GM12891 (cell line): ENCODE results near the gene WDR26.

Source experiments
- PAX5 ChIP-seq: IDR thresholded peaks from 2 replicates; pipeline ENCODE4 v1.6.1; 2011; ENCODE audit warnings: low read length, moderate library complexity, mild to moderate bottlenecking; ENCODE audit not compliant: insufficient read depth, severe bottlenecking
- POLR2A ChIP-seq: IDR thresholded peaks from 2 replicates; pipeline ENCODE4 v1.6.1; 2011; ENCODE audit warnings: low read depth, low read length, control low read depth
- POLR2AphosphoS5 ChIP-seq: IDR thresholded peaks from 2 replicates; pipeline ENCODE4 v1.6.1; 2011; ENCODE audit warnings: low read depth, low read length, control low read depth
- POU2F2 ChIP-seq: IDR thresholded peaks from 2 replicates; pipeline ENCODE4 v1.6.1; 2011; ENCODE audit warnings: low read depth, mild to moderate bottlenecking, control low read depth, low read length, moderate library complexity
- SPI1 ChIP-seq: IDR thresholded peaks from 2 replicates; pipeline ENCODE4 v1.6.1; 2011; ENCODE audit warnings: low read depth, low read length, control low read depth
- TAF1 ChIP-seq: IDR thresholded peaks from 2 replicates; pipeline ENCODE4 v1.6.1; 2011; ENCODE audit warnings: low read depth, low read length, control low read depth

DNA sequence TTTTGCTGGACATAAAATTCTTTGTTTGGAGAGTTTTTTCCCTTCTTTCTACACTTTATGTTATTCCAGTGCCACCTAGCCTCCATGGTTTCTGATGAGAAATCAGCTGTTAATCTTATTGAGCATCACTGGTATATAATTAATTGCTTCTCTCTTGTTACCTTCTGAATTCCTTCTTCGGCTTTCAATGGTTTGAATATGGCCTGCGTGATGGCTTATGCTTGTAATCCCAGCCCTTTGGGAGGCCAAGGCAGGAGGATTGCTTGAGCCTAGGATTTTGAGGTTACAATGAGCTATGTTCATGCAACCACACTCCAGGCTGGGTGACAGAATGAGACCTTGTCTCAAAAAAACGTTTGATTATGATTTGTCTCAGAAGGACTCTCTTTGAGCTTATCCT lies 90.9 kb downstream of the WDR26 start:
- TF ChIP-seq POLR2AphosphoS5 (no peak), POLR2A (no peak), SPI1 (no peak), TAF1 (no peak), PAX5 (no peak), POU2F2 (no peak)
